ENCODE measurements around the gene SOHLH1.

- no peak for TF ChIP-seq GATA2 (IDR thresholded peaks at IDR 0.05; ENCODE audit: low read depth, low read length)
- TF ChIP-seq GATA3 (IDR thresholded peaks at IDR 0.05; ENCODE audit: low read depth, low read length): no peak
These were observed 44.5 kb upstream of the SOHLH1 start for GRCh38 chr9:135743546-135744332.

All from SH-SY5Y (cell line).